Colonic mucosa (tissue), 4 donors: ENCODE data around the gene ECI2. TPM values are rescaled to one million over a fixed set of nuclear protein-coding genes. Genes with fewer than 3 reads are reported as not detected.
A peak's percentile ranks its signal among the peaks of the same experiment; 100 is the strongest.
"Not testable (repeated sequence)": the region's sequence is repeated elsewhere in the genome, so short reads cannot be mapped to it uniquely, and the experiment has no call there.

Source experiments
- DNase-seq: peaks from one replicate; pipeline ENCODE4 v3.0.0-alpha.2; 2020
- H3K27ac ChIP-seq: fragments of 200-600 bp; one replicate; pipeline ENCODE4 v1.8.0; 2021
- H3K27me3 ChIP-seq: fragments of 200-600 bp; one replicate; pipeline ENCODE4 v1.8.0; 2021
- H3K36me3 ChIP-seq: fragments of 200-600 bp; one replicate; pipeline ENCODE4 v1.8.0; 2021
- H3K4me1 ChIP-seq: fragments of 200-600 bp; one replicate; pipeline ENCODE4 v1.8.0; 2021; ENCODE audit warnings: mild to moderate bottlenecking
- H3K4me3 ChIP-seq: fragments of 200-600 bp; one replicate; pipeline ENCODE4 v1.8.0; 2021
- H3K9ac ChIP-seq, 2 donors: one replicate each; pipeline ENCODE4 v1.7.0; 2013; ENCODE audit warnings: control low read depth in 2 of 2, low read depth in 2 of 2, low read length in 2 of 2
- H3K9me3 ChIP-seq: fragments of 200-600 bp; one replicate; pipeline ENCODE4 v1.8.0; 2021
- intact Hi-C: fragments of 100-400 bp; cut with DNase I; formaldehyde crosslinking; loops from one replicate; pipeline ENCODE4 v1.14.1; 2022
- total RNA-seq, 2 donors: library from RNA; stranded (reverse); fragmentation: NEBNext Ultra II Directional in 1 of 2; extraction: Animal tissue kit (Norgen Biotek cat#: 25700) in 1 of 2; gene quantifications; one replicate each; pipeline ENCODE4 v1.2.1, GENCODE V29; 2021
- TF ChIP-seq, protein P1 (sequence below): fragments of 200-600 bp; IDR thresholded peaks from one replicate; pipeline ENCODE4 v1.8.0; 2022; ENCODE audit warnings: antibody characterized with exemption, mild to moderate bottlenecking
- donor health status: healthy.
- donor health status: DM: no; HTN: no; CAD: no.
- donor health status: DM: no; HTN: no; CAD: no.

The ECI2 gene
- total RNA-seq, 2 donors from 2014 or later: 65.5 to 94.8 TPM

DNA sequence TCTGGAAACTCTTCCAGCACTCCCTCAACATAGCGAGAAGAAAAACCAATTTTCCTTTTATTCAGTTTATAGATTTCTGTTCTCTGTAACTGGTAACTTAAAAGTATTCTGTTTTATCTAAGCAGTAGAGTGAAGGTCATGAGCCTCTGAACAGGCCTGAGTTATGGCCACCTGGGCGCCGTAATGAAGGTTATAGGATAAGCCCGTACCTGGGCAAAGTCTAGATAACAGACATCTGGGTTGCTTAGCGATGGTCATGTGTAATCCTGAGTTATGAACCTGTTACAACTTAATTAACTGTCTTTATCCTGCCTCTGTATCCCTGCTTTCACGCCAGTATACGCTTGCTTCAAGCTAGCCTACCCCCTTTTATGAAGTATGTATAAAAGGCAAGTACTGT lies 43.4 kb downstream of the ECI2 start:
- Histone ChIP-seq H3K4me1 (no peaks in the 10 kb centered on the region), H3K9me3 (no peaks in the 10 kb centered on the region), H3K27me3 (no peaks in the 10 kb centered on the region), H3K36me3 (no peaks in the 10 kb centered on the region), H3K4me3 (no peak overlapping the region), H3K9ac (peak overlapping the region in 1 of 2 donors; percentile 40), H3K27ac (peak overlapping the region; percentile 61)
- TF ChIP-seq, protein P1, sequence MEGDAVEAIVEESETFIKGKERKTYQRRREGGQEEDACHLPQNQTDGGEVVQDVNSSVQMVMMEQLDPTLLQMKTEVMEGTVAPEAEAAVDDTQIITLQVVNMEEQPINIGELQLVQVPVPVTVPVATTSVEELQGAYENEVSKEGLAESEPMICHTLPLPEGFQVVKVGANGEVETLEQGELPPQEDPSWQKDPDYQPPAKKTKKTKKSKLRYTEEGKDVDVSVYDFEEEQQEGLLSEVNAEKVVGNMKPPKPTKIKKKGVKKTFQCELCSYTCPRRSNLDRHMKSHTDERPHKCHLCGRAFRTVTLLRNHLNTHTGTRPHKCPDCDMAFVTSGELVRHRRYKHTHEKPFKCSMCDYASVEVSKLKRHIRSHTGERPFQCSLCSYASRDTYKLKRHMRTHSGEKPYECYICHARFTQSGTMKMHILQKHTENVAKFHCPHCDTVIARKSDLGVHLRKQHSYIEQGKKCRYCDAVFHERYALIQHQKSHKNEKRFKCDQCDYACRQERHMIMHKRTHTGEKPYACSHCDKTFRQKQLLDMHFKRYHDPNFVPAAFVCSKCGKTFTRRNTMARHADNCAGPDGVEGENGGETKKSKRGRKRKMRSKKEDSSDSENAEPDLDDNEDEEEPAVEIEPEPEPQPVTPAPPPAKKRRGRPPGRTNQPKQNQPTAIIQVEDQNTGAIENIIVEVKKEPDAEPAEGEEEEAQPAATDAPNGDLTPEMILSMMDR: no peak
- peak; percentile 71 for DNase-seq
- intact Hi-C loops: no loop called here

DNA sequence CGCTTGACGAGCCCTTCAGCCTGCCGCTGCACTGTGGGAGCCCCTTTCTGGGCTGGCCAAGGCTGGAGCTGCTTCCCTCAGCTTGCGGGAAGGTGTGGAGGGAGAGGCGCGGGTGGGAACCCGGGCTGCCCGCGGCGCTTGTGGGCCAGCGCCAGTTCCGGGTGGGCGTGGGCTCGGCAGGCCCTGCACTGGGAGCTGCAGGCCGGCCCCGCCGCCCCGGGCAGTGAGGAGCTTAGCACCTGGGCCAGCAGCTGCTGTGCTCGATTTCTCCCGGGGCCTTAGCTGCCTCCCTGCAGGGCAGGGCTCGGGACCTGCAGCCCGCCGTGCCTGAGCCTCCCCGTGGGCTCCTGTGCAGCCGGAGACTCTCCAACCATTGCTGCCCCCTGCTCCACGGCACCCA lies 45.3 kb downstream of the ECI2 start:
- H3K27me3 ChIP-seq, H3K36me3 ChIP-seq, H3K27ac ChIP-seq, H3K4me1 ChIP-seq, H3K9me3 ChIP-seq, intact Hi-C loops, H3K4me3 ChIP-seq, H3K9ac ChIP-seq, DNase-seq: not testable (repeated sequence)

- Histone ChIP-seq H3K36me3 (no peaks in the 10 kb centered on the region), H3K9me3 (no peaks in the 10 kb centered on the region), H3K4me1 (no peaks in the 10 kb centered on the region), H3K9ac (no peak overlapping the region), H3K27ac (peak overlapping the region; percentile 79), H3K27me3 (no peaks in the 10 kb centered on the region), H3K4me3 (no peak overlapping the region)
- TF ChIP-seq, protein P1: no peak
- DNase-seq: peak; percentile 68
- intact Hi-C loops: no loop called here
Measured at GRCh38 chr6:4088704-4089103, 46.7 kb downstream of the ECI2 start.

GRCh38 chr6:4085332-4085700 lies 50.1 kb downstream of the ECI2 start:
- no peak for DNase-seq
- Histone ChIP-seq H3K27me3 (no peaks in the 10 kb centered on the region), H3K36me3 (no peaks in the 10 kb centered on the region), H3K4me3 (no peak overlapping the region), H3K9me3 (no peaks in the 10 kb centered on the region), H3K27ac (no peak overlapping the region), H3K4me1 (no peaks in the 10 kb centered on the region), H3K9ac (no peak overlapping the region)
- intact Hi-C loops: no loop called here
- TF ChIP-seq, protein P1: no peak

DNA sequence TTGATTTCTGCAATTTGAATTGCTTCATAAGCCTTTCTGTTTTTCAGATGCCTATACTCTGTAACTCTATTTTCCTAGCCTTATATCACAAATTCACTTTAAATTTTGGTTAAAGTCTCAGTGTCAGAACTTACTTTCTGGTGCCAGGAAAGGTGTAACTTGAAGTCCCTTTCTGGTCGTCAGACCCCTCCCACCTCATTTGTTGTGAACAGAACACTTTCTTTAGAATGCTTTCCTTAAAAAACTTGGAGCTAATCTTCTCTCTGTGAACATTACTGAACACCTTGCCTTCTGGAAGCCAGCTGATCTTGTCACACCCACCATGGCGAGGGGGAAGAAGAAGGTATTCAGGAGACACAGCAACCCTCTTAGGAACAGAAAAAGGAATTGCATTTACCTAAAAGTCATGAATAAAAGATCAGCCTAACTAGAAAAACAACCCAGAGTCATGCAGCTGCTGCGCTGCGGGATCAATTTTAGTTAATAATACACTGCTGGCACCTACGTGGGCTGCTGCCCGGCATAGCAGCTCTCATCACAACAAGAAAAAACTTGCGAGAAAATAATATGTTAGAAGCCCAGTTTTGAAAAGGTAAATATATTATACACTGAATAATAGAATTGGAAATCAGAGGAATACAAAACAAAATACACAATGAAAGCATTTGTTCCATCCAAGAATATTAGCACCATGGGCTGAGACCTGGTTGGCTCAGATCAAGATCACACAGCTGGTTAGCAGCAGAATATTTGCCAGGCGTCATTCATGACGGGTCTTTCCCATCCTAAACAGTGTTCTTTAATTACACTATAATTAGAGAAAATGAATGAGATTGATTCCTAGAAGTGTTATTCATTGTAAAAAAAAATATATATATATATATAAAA lies 50.7 kb downstream of the ECI2 start:
- Histone ChIP-seq H3K27me3 (no peaks in the 10 kb centered on the region), H3K4me3 (no peak overlapping the region), H3K27ac (no peak overlapping the region), H3K9ac (no peak overlapping the region), H3K9me3 (no peaks in the 10 kb centered on the region), H3K36me3 (no peaks in the 10 kb centered on the region), H3K4me1 (no peaks in the 10 kb centered on the region)
- TF ChIP-seq, protein P1: no peak
- no peak for DNase-seq
- intact Hi-C loops: no loop called here
